ENCODE measurements around the gene ZNF597. TPM values are rescaled to one million over a fixed set of nuclear protein-coding genes. Genes with fewer than 3 reads are reported as not detected.

The ZNF597 gene
- total RNA-seq, 1 experiment from 2014 or later: 3.5 TPM

DNA sequence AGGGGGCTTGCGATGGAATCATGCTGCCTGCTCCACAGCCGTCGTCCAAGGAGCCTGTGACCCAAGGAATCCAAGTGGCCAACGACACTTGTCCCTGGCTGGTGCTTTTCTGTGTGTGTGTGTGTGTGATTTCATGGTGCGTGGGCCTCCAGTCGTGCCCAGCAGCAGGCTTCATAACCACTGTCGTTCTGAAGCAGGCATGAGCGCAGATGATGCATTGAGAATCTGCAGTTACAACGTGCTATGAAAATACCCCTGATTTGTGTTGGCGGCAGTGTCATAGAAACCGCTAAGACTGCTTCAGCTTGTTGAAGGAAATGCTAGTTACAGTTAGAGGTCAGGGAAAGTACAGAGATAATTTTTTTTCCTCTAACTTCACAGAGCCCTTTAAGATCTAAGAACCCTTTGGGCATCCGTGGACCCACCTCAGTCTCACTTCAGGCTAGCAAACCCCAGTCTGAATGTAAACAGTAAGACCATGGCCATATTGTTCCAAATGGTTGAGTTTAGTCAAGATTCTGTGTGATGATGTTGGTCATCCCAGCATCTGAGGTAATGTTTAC lies 36.4 kb upstream of the ZNF597 start:
- no peak overlapping the region for H4K91ac ChIP-seq (ENCODE audit: insufficient read length, low read depth, low read length)
- TF ChIP-seq, protein P1, sequence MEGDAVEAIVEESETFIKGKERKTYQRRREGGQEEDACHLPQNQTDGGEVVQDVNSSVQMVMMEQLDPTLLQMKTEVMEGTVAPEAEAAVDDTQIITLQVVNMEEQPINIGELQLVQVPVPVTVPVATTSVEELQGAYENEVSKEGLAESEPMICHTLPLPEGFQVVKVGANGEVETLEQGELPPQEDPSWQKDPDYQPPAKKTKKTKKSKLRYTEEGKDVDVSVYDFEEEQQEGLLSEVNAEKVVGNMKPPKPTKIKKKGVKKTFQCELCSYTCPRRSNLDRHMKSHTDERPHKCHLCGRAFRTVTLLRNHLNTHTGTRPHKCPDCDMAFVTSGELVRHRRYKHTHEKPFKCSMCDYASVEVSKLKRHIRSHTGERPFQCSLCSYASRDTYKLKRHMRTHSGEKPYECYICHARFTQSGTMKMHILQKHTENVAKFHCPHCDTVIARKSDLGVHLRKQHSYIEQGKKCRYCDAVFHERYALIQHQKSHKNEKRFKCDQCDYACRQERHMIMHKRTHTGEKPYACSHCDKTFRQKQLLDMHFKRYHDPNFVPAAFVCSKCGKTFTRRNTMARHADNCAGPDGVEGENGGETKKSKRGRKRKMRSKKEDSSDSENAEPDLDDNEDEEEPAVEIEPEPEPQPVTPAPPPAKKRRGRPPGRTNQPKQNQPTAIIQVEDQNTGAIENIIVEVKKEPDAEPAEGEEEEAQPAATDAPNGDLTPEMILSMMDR (conservative IDR thresholded peaks at IDR 0.05): no peak
- H3K27ac Mint-ChIP-seq: no peak overlapping the region
- H3K4me1 Mint-ChIP-seq: peaks cover 10% of the 10 kb centered on the region in 2 experiments
- H3K4me2 ChIP-seq (ENCODE audit: insufficient read depth, insufficient read length, low read length): no peak overlapping the region
- DNase-seq: no peak
- no peaks in the 10 kb centered on the region for H3K9me3 ChIP-seq (ENCODE audit: control insufficient read depth, low read depth, low read length)
- H3K23me2 ChIP-seq (ENCODE audit: insufficient read length, low read depth, low read length, poor library complexity, severe bottlenecking): no peaks in the 10 kb centered on the region
- H3K27ac ChIP-seq (ENCODE audit: insufficient read length, low read depth, low read length): no peak overlapping the region
- no peaks in the 10 kb centered on the region for H3K27me3 ChIP-seq (ENCODE audit: insufficient read depth, low read length)
- H3K56ac ChIP-seq (ENCODE audit: insufficient read length, low read depth, low read length): no peak overlapping the region
- no peak overlapping the region for H2AFZ ChIP-seq (ENCODE audit: low read length)
- H3K36me3 Mint-ChIP-seq (ENCODE audit: insufficient read depth in 1 of 3, low read depth in 3 of 3): peaks cover 22 to 54% (median 47%) of the 10 kb centered on the region in 3 experiments; a peak in 6 of 7 replicates
- H2AK5ac ChIP-seq (ENCODE audit: insufficient read length, low read length): no peak overlapping the region
- no peak overlapping the region for H3K23ac ChIP-seq (ENCODE audit: insufficient read length, low read depth, low read length)
- no peak overlapping the region for H3K9ac ChIP-seq (ENCODE audit: extremely low read depth, insufficient read length, low read length)
- H3K9me3 Mint-ChIP-seq: no peaks in the 10 kb centered on the region
- H3K18ac ChIP-seq (ENCODE audit: insufficient read length, low read depth, low read length): no peak overlapping the region
- H2BK12ac ChIP-seq (ENCODE audit: insufficient read length, low read depth, low read length): no peak overlapping the region
- no peak overlapping the region for H3K4me3 Mint-ChIP-seq
- no peak overlapping the region for H2BK120ac ChIP-seq (ENCODE audit: low read depth, low read length, poor library complexity, severe bottlenecking)
- H4K20me1 ChIP-seq (ENCODE audit: control insufficient read depth, insufficient read depth, insufficient read length): peaks cover 3% of the 10 kb centered on the region
- H3K79me1 ChIP-seq (ENCODE audit: insufficient read depth, low read depth, low read length, poor library complexity, severe bottlenecking): no peaks in the 10 kb centered on the region
- H3K4ac ChIP-seq (ENCODE audit: low read depth, low read length): no peak overlapping the region
- H2BK20ac ChIP-seq (ENCODE audit: low read depth, low read length, poor library complexity, severe bottlenecking): no peak overlapping the region
- H4K8ac ChIP-seq (replicated peaks; ENCODE audit: insufficient read length, low read depth, low read length): no peak overlapping the region
- no CpG with 5 or more reads among the region's 12 CpGs for WGBS (ENCODE audit: extremely low coverage, insufficient read length, low lambda C conversion rate)
- no peaks in the 10 kb centered on the region for H3K4me1 ChIP-seq (ENCODE audit: insufficient read depth, low read length)
- no peak overlapping the region for H2BK15ac ChIP-seq (ENCODE audit: low read depth, low read length)
- H2BK5ac ChIP-seq (ENCODE audit: insufficient read length, low read length): no peak overlapping the region
- H3K27me3 Mint-ChIP-seq (ENCODE audit: low read depth): no peaks in the 10 kb centered on the region; the same call in 1 of the 2 replicates
- H3K79me2 ChIP-seq (ENCODE audit: insufficient read depth, low read length): no peaks in the 10 kb centered on the region; the same call in 1 of the 2 replicates
- H3K14ac ChIP-seq (ENCODE audit: insufficient read depth, low read length): no peak overlapping the region
- H4K5ac ChIP-seq (ENCODE audit: insufficient read length, low read depth, low read length): no peak overlapping the region
- no peak overlapping the region for H3T11ph ChIP-seq (ENCODE audit: low read length)

All from H9 (cell line).